Measurements from ENCODE around the gene ZMYND19.
A peak's percentile ranks its signal among the peaks of the same experiment; 100 is the strongest.
"Not testable (repeated sequence)": the region's sequence is repeated elsewhere in the genome, so short reads cannot be mapped to it uniquely, and the experiment has no call there.

The ZMYND19 gene

GRCh38 chr9:137553654-137554053 is 36.7 kb downstream of the ZMYND19 start:
- DNase-seq = not testable (repeated sequence)

GRCh38 chr9:137552022-137552768 is 38.1 kb downstream of the ZMYND19 start:
- no peak for DNase-seq

- peak; percentile 75 for DNase-seq
Observed at GRCh38 chr9:137551264-137552021, 38.9 kb downstream of the ZMYND19 start, which contains the start of gene MRPL41. TSS of gene MRPL41 (plus strand) at chr9:137551879. CDS start at chr9:137552082, 203 bp downstream.

GRCh38 chr9:137550958-137551263 is 39.4 kb downstream of the ZMYND19 start:
- DNase-seq = not testable (repeated sequence)

DNA sequence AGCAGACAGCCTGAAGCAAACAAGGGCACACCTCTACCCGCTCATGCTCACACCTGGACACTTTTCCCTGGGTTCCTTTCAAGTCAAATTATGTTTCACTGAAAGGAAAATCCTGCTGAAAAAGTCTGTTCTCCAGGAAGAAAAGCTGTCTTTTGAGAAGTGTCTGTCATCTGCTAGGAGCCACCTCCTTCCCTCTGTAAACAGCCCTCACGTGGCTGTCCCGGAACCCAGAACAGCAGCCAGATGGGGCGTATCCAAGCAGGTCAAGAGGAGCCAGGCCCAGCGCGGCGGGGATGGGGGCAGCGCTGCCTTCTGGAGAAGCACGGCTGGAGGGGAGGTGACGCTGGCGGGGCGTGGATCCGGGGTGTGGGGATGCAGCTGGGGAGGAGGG is 40.1 kb downstream of the ZMYND19 start, which contains the start of gene PNPLA7:
TSS of gene PNPLA7 (minus strand) at position 172 of the 391 bp plus-strand sequence. CDS start 205 bp downstream, outside the sequence.
- DNase-seq = peak; percentile 52

- DNase-seq = no peak
Observed at GRCh38 chr9:137547687-137548543, 42.4 kb downstream of the ZMYND19 start.

DNA sequence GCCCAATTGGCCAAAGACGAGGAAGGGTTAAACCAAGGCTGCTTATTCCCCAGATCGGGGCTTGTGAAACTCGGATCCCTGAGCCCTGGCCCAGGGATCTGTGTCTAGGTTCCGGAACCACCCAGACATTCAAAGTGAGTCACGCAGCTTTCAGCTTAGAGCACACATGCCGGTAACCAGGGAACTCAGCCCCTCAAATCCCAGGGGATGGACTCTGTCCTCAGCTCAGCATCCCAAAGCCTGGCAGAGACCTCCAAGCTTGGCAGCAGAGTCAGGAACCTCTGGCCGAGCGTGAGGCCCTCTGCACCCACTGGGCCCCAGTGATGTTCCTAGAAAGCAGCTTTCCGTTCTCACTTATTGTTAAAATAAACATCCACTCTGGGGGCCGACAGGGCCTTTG is 45.2 kb downstream of the ZMYND19 start:
- no peak for DNase-seq

DNA sequence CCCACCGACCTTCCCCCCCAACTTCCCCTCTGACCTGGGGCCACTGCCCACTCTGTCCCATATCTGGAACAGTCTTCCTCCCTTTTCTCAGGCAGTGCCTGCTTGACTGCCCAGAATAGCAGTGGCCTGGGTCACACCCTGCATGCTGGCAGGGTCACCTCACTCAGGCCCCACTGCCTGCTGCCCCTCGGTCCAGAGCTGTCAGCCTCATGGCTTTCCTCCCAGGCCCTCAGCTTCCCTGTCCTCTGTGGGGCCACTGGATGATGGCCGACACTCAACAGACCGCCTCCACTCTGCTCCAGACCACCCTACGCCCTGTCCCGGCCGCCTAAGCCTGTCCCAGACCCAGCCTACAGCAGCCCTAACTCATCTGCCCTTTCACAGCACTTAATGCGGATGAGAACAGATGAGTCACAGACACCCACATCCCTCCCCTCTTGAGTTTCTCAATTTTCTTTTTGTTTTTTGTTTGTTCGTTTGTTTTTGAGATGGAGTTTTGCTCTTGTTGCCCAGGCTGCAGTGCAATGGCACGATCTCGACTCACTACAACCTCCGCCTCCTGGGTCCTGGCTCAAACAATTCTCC is 46.0 kb downstream of the ZMYND19 start:
- DNase-seq = no peak

GRCh38 chr9:137543237-137543963 is 46.9 kb downstream of the ZMYND19 start:
- DNase-seq = no peak

DNA sequence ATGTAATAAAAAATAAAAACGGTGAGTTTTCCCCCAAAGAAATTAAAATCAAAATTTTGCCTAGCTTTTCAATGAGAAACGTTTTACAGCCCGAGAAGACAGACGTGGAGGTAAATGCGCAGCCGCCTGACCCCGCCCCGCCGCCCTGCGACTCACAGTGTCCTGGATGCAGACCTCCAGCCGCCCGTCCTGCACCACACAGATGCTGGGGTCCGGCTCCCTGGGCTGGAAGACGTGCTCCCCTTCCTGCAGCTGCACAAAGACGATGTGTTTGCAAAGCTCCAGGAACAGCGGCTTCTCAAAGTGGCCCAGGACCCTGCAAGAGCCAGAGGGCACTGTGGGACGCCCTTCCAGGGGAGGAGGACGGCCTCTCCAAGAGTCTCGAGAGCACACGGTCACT is 47.8 kb downstream of the ZMYND19 start:
- DNase-seq = no peak

DNA sequence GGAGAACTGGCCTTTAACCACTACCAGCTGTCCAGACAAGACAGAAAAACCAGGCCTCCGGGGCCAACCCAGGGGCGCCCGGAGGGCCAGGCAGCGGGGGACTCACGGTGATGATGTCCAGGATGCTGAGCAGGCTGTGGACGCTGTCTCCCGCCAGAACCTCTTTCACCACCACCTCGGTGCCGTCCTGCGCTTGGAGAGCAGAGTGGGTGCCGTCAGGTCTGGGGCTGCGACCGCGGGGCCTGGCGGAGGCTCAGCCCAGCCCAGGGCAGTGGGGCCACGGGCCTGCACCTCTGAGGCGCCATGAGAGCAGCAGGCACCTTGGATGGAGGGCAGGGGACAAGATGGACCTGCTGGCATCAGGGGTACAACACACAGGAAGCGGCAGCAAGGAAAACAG is 49.8 kb downstream of the ZMYND19 start:
- DNase-seq = no peak

DNA sequence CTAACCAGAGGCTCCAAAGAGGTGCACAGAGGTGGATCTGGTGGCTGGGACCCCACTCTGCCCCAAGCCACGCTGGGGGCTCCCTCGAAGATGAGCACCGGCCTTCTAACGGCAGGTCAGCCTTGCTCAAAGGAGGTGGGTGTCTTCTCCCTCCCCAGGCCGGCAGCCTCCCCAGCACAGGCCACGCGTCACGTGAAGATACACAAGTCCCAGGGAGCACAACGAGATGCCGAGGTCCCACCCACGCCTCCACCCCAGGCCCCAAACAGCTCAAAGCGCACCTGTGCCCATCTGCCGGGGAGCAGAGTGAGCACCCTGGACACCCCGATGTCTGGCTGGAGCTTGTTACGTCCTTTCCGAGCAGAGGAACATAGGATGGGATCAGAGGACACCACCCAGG is 52.3 kb downstream of the ZMYND19 start:
- DNase-seq = no peak

DNA sequence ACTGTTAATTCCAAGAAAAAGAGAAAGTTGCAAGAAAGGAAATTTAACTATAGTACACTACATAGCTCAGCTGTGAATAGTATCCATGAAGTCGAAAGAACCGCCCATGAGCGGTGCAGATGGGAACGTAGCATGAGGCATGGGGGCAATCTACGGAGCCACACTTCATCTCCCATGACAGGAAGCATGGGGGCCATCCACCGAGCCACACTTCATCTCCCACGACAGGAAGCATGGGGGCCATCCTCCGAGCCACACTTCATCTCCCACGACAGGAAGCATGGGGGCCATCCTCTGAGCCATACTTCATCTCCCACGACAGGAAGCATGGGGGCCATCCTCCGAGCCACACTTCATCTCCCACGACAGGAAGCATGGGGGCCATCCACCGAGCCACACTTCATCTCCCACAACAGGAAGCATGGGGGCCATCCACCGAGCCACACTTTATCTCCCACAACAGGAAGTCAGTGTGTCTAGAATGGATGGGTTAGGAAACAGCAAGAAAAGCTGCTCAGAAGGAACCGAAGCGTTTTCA is 53.6 kb downstream of the ZMYND19 start:
- DNase-seq = not testable (repeated sequence)

DNA sequence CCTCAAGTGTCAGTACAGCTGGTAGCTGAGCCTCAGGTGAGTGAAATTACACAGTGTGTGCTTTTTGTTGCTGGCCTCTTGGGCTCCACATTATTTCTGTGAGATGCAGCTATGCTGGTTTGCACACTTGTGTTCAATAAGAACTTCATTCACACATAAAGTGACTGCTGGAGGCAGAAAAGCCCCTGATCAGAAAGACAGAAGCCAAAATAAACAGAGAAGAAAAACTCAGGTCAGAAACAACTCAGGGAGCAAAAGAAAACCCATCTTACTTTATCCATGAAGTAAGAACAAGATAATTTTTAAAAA is 55.2 kb downstream of the ZMYND19 start:
- no peak for DNase-seq

DNA sequence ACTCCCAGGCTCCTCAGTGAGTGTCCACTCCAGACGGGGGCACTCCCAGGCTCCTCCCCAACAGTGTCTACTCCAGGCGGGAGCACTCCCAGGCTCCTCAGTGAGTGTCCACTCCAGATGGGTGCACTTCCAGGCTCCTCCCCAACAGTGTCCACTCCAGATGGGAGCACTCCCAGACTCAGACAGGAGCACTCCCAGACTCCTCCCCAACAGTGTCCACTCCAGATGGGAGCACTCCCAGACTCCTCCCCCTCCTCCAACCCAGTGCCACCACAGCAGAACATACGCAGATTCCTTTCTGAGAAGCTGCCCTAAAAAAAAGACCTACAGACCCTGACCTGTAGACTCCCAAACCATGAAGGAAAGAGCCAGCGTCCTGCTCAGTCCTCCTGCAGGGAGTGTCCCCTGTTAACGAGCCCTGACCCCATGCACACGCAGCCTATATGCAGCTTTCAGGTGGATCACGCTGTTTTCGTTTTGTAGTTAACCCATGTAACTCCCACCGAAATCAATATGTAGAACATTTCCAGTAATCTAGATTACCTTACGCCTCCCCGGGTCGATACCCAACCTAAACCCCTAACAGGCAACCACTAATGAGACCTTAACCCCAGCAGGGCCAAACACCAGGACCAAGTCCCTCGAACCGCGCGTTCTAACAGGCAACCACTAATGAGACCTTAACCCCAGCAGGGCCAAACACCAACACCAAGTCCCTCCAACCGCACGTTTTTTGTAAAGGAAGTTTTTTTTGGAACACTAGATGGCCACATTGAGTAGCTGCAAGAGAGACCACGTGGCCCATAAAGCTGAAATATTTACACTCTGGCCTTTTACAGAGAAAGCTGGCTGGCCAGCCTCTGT is 55.8 kb downstream of the ZMYND19 start:
- peak; percentile 48 for DNase-seq

GRCh38 chr9:137532891-137533468 is 57.3 kb downstream of the ZMYND19 start:
- DNase-seq = not testable (repeated sequence)

All from NCI-H748 treated with DMSO at 0.1 percent for 48 hours (cell line).